ENCODE data around the gene ASTN2. TPM values are rescaled to one million over a fixed set of nuclear protein-coding genes. Genes with fewer than 3 reads are reported as not detected.

Gene ASTN2
- total RNA-seq, 1 donor from 2014 or later = 15.9 TPM

- Mint-ChIP-seq H3K4me3 (no peak overlapping the region), H3K27me3 (no peaks in the 10 kb centered on the region), H3K27ac (no peak overlapping the region), H3K4me1 (ENCODE audit: unreplicated experiment) (no peaks in the 10 kb centered on the region), H3K36me3 (no peaks in the 10 kb centered on the region), H3K9me3 (no peaks in the 10 kb centered on the region)
- no peak for DNase-seq (ENCODE audit: extremely low spot score, unreplicated experiment)
- TF ChIP-seq, protein P1, sequence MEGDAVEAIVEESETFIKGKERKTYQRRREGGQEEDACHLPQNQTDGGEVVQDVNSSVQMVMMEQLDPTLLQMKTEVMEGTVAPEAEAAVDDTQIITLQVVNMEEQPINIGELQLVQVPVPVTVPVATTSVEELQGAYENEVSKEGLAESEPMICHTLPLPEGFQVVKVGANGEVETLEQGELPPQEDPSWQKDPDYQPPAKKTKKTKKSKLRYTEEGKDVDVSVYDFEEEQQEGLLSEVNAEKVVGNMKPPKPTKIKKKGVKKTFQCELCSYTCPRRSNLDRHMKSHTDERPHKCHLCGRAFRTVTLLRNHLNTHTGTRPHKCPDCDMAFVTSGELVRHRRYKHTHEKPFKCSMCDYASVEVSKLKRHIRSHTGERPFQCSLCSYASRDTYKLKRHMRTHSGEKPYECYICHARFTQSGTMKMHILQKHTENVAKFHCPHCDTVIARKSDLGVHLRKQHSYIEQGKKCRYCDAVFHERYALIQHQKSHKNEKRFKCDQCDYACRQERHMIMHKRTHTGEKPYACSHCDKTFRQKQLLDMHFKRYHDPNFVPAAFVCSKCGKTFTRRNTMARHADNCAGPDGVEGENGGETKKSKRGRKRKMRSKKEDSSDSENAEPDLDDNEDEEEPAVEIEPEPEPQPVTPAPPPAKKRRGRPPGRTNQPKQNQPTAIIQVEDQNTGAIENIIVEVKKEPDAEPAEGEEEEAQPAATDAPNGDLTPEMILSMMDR (conservative IDR thresholded peaks at IDR 0.05) = no peak
Observed at GRCh38 chr9:117134826-117135500, 279.9 kb downstream of the ASTN2 start.

DNA sequence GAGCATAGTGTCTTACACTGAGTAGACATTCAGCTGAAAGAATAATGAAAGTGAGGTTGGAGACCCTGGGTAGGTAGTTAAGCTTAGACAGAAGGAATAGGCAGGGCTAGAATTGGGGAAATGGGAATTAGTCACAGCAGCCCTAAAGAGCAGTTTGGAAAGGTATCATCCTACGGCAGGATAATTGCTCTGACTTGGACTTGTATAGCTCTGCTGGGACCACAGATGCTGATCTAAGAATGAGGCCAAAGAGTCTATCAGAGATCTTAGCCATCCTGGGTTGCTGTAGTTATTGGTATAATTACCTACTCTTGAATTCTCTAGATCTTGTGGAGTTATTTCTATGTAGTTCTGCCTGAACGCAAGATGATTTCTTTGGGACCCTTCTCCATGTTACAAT lies 288.0 kb downstream of the ASTN2 start:
- Mint-ChIP-seq H3K36me3 (no peaks in the 10 kb centered on the region), H3K27me3 (no peaks in the 10 kb centered on the region), H3K9me3 (no peaks in the 10 kb centered on the region), H3K4me3 (no peak overlapping the region), H3K4me1 (ENCODE audit: unreplicated experiment) (peaks cover 8% of the 10 kb centered on the region), H3K27ac (no peak overlapping the region)
- TF ChIP-seq, protein P1 (conservative IDR thresholded peaks at IDR 0.05) = no peak
- DNase-seq (ENCODE audit: extremely low spot score, unreplicated experiment) = no peak

DNA sequence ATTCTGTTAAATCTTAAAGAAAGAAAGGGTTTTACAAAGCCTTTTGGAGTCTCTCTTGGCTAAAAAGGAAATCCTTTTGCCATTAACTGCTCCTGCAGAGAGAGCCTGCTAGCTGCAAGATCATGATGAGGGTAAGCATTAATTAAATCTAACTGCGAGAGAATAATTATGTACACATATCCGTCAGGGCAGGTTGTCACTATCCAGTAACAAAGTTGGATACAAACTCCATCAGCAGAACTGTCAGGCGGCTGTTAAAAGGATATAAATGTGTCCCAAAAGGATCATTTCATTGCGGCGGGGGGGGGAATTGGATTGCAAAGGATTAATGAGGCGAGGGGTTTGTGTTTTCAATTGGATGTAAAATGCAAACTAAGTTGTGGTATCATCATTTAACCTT lies 289.3 kb downstream of the ASTN2 start:
- no peak overlapping the region for H3K27ac Mint-ChIP-seq
- no peaks in the 10 kb centered on the region for H3K36me3 Mint-ChIP-seq
- H3K4me1 Mint-ChIP-seq (ENCODE audit: unreplicated experiment) = peaks cover 8% of the 10 kb centered on the region
- DNase-seq (ENCODE audit: extremely low spot score, unreplicated experiment) = no peak
- H3K4me3 Mint-ChIP-seq = no peak overlapping the region
- TF ChIP-seq, protein P1 (conservative IDR thresholded peaks at IDR 0.05) = no peak
- H3K27me3 Mint-ChIP-seq = no peaks in the 10 kb centered on the region
- no peaks in the 10 kb centered on the region for H3K9me3 Mint-ChIP-seq

DNA sequence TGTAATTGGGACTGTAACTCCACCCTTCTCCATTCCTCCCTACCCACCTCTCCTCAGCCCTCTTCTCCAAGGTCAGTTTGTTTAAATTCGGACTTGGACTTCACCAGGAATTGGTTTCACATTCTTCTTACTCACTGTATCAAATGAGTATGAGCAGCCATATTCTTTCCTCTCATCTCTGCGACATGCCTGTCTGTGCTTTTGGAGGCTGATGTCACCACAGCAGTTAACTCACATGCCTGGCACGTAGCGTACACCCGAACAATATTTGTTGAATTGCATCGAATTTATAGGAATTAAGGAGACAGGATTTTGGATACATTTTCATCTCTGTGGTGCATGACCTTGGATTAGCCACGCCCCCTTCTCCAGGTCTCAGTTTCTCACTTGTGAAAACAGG lies 291.1 kb downstream of the ASTN2 start:
- no peaks in the 10 kb centered on the region for H3K9me3 Mint-ChIP-seq
- DNase-seq (ENCODE audit: extremely low spot score, unreplicated experiment) = no peak
- TF ChIP-seq, protein P1 (conservative IDR thresholded peaks at IDR 0.05) = no peak
- H3K36me3 Mint-ChIP-seq = no peaks in the 10 kb centered on the region
- no peak overlapping the region for H3K4me3 Mint-ChIP-seq
- H3K27ac Mint-ChIP-seq = no peak overlapping the region
- H3K4me1 Mint-ChIP-seq (ENCODE audit: unreplicated experiment) = peaks cover 8% of the 10 kb centered on the region
- H3K27me3 Mint-ChIP-seq = no peaks in the 10 kb centered on the region

DNA sequence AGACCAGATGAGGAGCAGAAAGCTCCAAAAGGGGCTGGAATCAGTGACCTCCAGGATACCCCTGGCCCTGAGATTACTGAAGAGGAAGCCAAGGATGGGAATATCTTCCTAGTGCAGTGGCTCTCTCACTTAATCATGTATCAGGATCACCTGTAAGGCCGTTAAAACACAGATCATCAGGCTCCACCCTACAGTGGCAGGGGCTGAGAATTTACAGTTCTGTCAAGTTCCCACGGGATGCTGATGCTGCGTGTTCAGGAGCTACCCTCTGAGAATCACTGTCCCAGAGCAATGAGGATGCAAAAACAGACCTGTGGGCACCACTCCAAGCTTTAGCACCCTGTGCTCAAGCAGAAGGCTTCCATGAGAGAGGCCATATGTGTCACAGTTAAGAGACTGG lies 291.9 kb downstream of the ASTN2 start:
- Mint-ChIP-seq H3K4me1 (ENCODE audit: unreplicated experiment) (peaks cover 8% of the 10 kb centered on the region), H3K36me3 (no peaks in the 10 kb centered on the region), H3K9me3 (no peaks in the 10 kb centered on the region), H3K27ac (no peak overlapping the region), H3K27me3 (no peaks in the 10 kb centered on the region), H3K4me3 (no peak overlapping the region)
- DNase-seq (ENCODE audit: extremely low spot score, unreplicated experiment) = no peak
- TF ChIP-seq, protein P1 (conservative IDR thresholded peaks at IDR 0.05) = no peak
